ENCODE results near the gene IL1R2. TPM values are rescaled to one million over a fixed set of nuclear protein-coding genes. Genes with fewer than 3 reads are reported as not detected.

The IL1R2 gene
- total and polyA plus RNA-seq, 8 donors: 0.39 to 3.8 (median 1.6) TPM

- no peak overlapping the region for H3K4me3 ChIP-seq
- H3K27me3 ChIP-seq: no peaks in the 10 kb centered on the region
- no peaks in the 10 kb centered on the region for H3K36me3 ChIP-seq
- intact Hi-C loops (cut with DNase I): no loop called here
- DNase-seq (no peak), ATAC-seq (no peak), FAIRE-seq (no peak)
- no peaks in the 10 kb centered on the region for H3K9me3 ChIP-seq
- TF ChIP-seq CTCF (IDR thresholded peaks at IDR 0.05): no peak
- H3K27ac ChIP-seq: no peak overlapping the region
- H3K4me1 ChIP-seq: peaks cover 0 to under 1% (median 0%) of the 10 kb centered on the region in 3 donors
These were observed 84.8 kb downstream of the IL1R2 start for GRCh38 chr2:102076512-102076911.

Other genes starting within 250 kb of the IL1R2 start
- gene IL1R1, start 150.8 kb downstream of the IL1R2 start, total RNA-seq: 10 to 100 TPM; 17.1 to 74.5 (median 29.3) TPM
- gene IL1R1, start 150.8 kb downstream of the IL1R2 start, polyA plus RNA-seq: 10 to 100 TPM; 22.1 to 29.1 TPM
- gene IL1RL2, start 195.1 kb downstream of the IL1R2 start, total RNA-seq: 1 to 10 TPM in 1 of 6 donors, under 1 TPM in 5; 0.12 to 1.2 (median 0.32) TPM
- gene IL1RL2, start 195.1 kb downstream of the IL1R2 start, polyA plus RNA-seq: under 1 TPM; 0.30 to 0.47 TPM

Data from pancreas (tissue), 10 donors.